ENCODE measurements around the gene MRPS34.

MRPS34 gene

GRCh38 chr16:1762879-1763520 is 9.9 kb downstream of the MRPS34 start:
- no peaks in the 10 kb centered on the region for H3K79me2 ChIP-seq (ENCODE audit: insufficient read depth, low read length)
- TF ChIP-seq CTCF (IDR thresholded peaks at IDR 0.05; ENCODE audit: low read length) (no peak), EZH2 (IDR thresholded peaks at IDR 0.05; ENCODE audit: borderline replicate concordance, low read length) (no peak)
- no peaks in the 10 kb centered on the region for H4K20me1 ChIP-seq (ENCODE audit: insufficient read depth, low read length)
- no peaks in the 10 kb centered on the region for H3K9me3 ChIP-seq (ENCODE audit: low read length)
- H3K4me3 ChIP-seq (ENCODE audit: low read depth, low read length, poor library complexity, severe bottlenecking), result no peak overlapping the region
- H3K27ac ChIP-seq (ENCODE audit: low read depth, low read length, poor library complexity, severe bottlenecking), result peak overlapping the region; percentile 11
- H3K9me2 ChIP-seq (ENCODE audit: low read depth, low read length), result no peaks in the 10 kb centered on the region
- no peaks in the 10 kb centered on the region for H3K4me1 ChIP-seq (ENCODE audit: insufficient read depth, low read length, severe bottlenecking)
- H3F3A ChIP-seq (ENCODE audit: insufficient read depth, low read length), result no peaks in the 10 kb centered on the region
- no peak overlapping the region for H3K9ac ChIP-seq (ENCODE audit: low read length)
- no peaks in the 10 kb centered on the region for H3K27me3 ChIP-seq (ENCODE audit: insufficient read depth, low read length)
- no peak overlapping the region for H3K4me2 ChIP-seq (ENCODE audit: low read length)
- H3K36me3 ChIP-seq (ENCODE audit: insufficient read depth, low read length), result peaks cover 69% of the 10 kb centered on the region
- no peak overlapping the region for H2AFZ ChIP-seq (ENCODE audit: low read length)

GRCh38 chr16:1762196-1762878 is 10.6 kb downstream of the MRPS34 start:
- no peaks in the 10 kb centered on the region for H3K79me2 ChIP-seq (ENCODE audit: insufficient read depth, low read length)
- no peaks in the 10 kb centered on the region for H3K27me3 ChIP-seq (ENCODE audit: insufficient read depth, low read length)
- no peaks in the 10 kb centered on the region for H3K4me1 ChIP-seq (ENCODE audit: insufficient read depth, low read length, severe bottlenecking)
- H4K20me1 ChIP-seq (ENCODE audit: insufficient read depth, low read length), result no peaks in the 10 kb centered on the region
- no peak overlapping the region for H3K9ac ChIP-seq (ENCODE audit: low read length)
- H3K4me3 ChIP-seq (ENCODE audit: low read depth, low read length, poor library complexity, severe bottlenecking), result no peak overlapping the region
- no peak for TF ChIP-seq EZH2 (IDR thresholded peaks at IDR 0.05; ENCODE audit: borderline replicate concordance, low read length)
- TF ChIP-seq CTCF (IDR thresholded peaks at IDR 0.05; ENCODE audit: low read length), result no peak
- no peaks in the 10 kb centered on the region for H3K9me3 ChIP-seq (ENCODE audit: low read length)
- H3K9me2 ChIP-seq (ENCODE audit: low read depth, low read length), result no peaks in the 10 kb centered on the region
- H3K36me3 ChIP-seq (ENCODE audit: insufficient read depth, low read length), result peaks cover 65% of the 10 kb centered on the region
- H3K27ac ChIP-seq (ENCODE audit: low read depth, low read length, poor library complexity, severe bottlenecking), result no peak overlapping the region
- no peaks in the 10 kb centered on the region for H3F3A ChIP-seq (ENCODE audit: insufficient read depth, low read length)
- H3K4me2 ChIP-seq (ENCODE audit: low read length), result no peak overlapping the region
- H2AFZ ChIP-seq (ENCODE audit: low read length), result no peak overlapping the region

GRCh38 chr16:1761751-1762150 is 11.2 kb downstream of the MRPS34 start:
- Histone ChIP-seq H3K4me3 (ENCODE audit: low read depth, low read length, poor library complexity, severe bottlenecking) (no peak overlapping the region), H3K27me3 (ENCODE audit: insufficient read depth, low read length) (no peaks in the 10 kb centered on the region), H3K36me3 (ENCODE audit: insufficient read depth, low read length) (peaks cover 59% of the 10 kb centered on the region), H3K4me1 (ENCODE audit: insufficient read depth, low read length, severe bottlenecking) (no peaks in the 10 kb centered on the region), H3F3A (ENCODE audit: insufficient read depth, low read length) (no peaks in the 10 kb centered on the region), H3K9ac (ENCODE audit: low read length) (no peak overlapping the region), H4K20me1 (ENCODE audit: insufficient read depth, low read length) (no peaks in the 10 kb centered on the region), H2AFZ (ENCODE audit: low read length) (no peak overlapping the region), H3K9me3 (ENCODE audit: low read length) (no peaks in the 10 kb centered on the region), H3K4me2 (ENCODE audit: low read length) (no peak overlapping the region), H3K27ac (ENCODE audit: low read depth, low read length, poor library complexity, severe bottlenecking) (no peak overlapping the region), H3K79me2 (ENCODE audit: insufficient read depth, low read length) (no peaks in the 10 kb centered on the region), H3K9me2 (ENCODE audit: low read depth, low read length) (no peaks in the 10 kb centered on the region)
- TF ChIP-seq CTCF (IDR thresholded peaks at IDR 0.05; ENCODE audit: low read length) (no peak), EZH2 (IDR thresholded peaks at IDR 0.05; ENCODE audit: borderline replicate concordance, low read length) (no peak)

Measured in OCI-LY1 (cell line).